GM23338 (cell line): ENCODE results near the gene MAG. TPM values are rescaled to one million over a fixed set of nuclear protein-coding genes. Genes with fewer than 3 reads are reported as not detected.

Source experiments
- ATAC-seq: fragments of 200-7000 bp; cut with Tn5 transposase; 3 replicates; pipeline ENCODE4 v1.9.1; 2020
- DNase-seq: peaks from one replicate; pipeline ENCODE4 v3.0.0-alpha.2; 2015; ENCODE audit warnings: low spot score
- H2AFZ ChIP-seq: fragments of 200-600 bp; sonication (generic); 2 replicates; pipeline ENCODE4 v1.8.0; 2016; ENCODE audit warnings: antibody characterized with exemption, mild to moderate bottlenecking, moderate library complexity
- H3F3A ChIP-seq: fragments of 200-600 bp; sonication (generic); replicated peaks from 2 replicates; pipeline ENCODE4 v1.8.0; 2017; ENCODE audit warnings: antibody characterized with exemption, mixed run types, low read depth
- H3K27ac ChIP-seq: fragments of 200-600 bp; sonication (generic); 2 replicates; pipeline ENCODE4 v1.6.1; 2016; ENCODE audit warnings: low read depth
- H3K27me3 ChIP-seq: fragments of 200-600 bp; sonication (generic); 2 replicates; pipeline ENCODE4 v1.8.0; 2016; ENCODE audit warnings: mild to moderate bottlenecking, mixed run types, moderate library complexity; ENCODE audit not compliant: insufficient read depth
- H3K36me3 ChIP-seq: fragments of 200-600 bp; sonication (generic); 2 replicates; pipeline ENCODE4 v1.8.0; 2016; ENCODE audit warnings: mild to moderate bottlenecking; ENCODE audit not compliant: insufficient read depth
- H3K4me1 ChIP-seq: fragments of 200-600 bp; sonication (generic); 2 replicates; pipeline ENCODE4 v1.8.0; 2016; ENCODE audit warnings: mild to moderate bottlenecking, moderate library complexity; ENCODE audit not compliant: insufficient read depth
- H3K4me2 ChIP-seq: fragments of 200-600 bp; sonication (generic); 2 replicates; pipeline ENCODE4 v1.7.1; 2017; ENCODE audit warnings: mixed run types
- H3K4me3 ChIP-seq: fragments of 200-600 bp; sonication (generic); 2 replicates; pipeline ENCODE4 v1.6.1; 2016; ENCODE audit warnings: mixed run types
- H3K79me2 ChIP-seq: fragments of 200-600 bp; sonication (generic); replicated peaks from 2 replicates; pipeline ENCODE4 v1.8.0; 2017; ENCODE audit warnings: mild to moderate bottlenecking; ENCODE audit not compliant: insufficient read depth
- H3K9me2 ChIP-seq: fragments of 200-600 bp; sonication (generic); 2 replicates; pipeline ENCODE4 v1.8.0; 2017; ENCODE audit not compliant: insufficient read depth
- H4K20me1 ChIP-seq: fragments of 200-600 bp; sonication (generic); replicated peaks from 2 replicates; pipeline ENCODE4 v1.8.0; 2017; ENCODE audit warnings: mild to moderate bottlenecking; ENCODE audit not compliant: insufficient read depth
- H3K27ac Mint-ChIP-seq: 2 replicates; pipeline ENCODE4 v1.8.0; 2020; ENCODE audit warnings: inconsistent platforms, mild to moderate bottlenecking, moderate library complexity, mixed read lengths
- H3K27me3 Mint-ChIP-seq: 3 replicates; pipeline ENCODE4 v1.8.0; 2022; ENCODE audit warnings: low read depth, mild to moderate bottlenecking, moderate library complexity, mixed read lengths, inconsistent platforms; ENCODE audit not compliant: insufficient read depth, poor library complexity
- H3K36me3 Mint-ChIP-seq: 3 replicates; pipeline ENCODE4 v1.8.0; 2021; ENCODE audit warnings: low read depth, mild to moderate bottlenecking, inconsistent platforms, moderate library complexity, mixed read lengths
- H3K4me1 Mint-ChIP-seq: 3 replicates; pipeline ENCODE4 v1.8.0; 2020; ENCODE audit warnings: mild to moderate bottlenecking, inconsistent platforms, mixed read lengths
- H3K4me3 Mint-ChIP-seq: 3 replicates; pipeline ENCODE4 v1.8.0; 2021; ENCODE audit warnings: moderate library complexity, mild to moderate bottlenecking, inconsistent platforms, mixed read lengths
- H3K9me3 Mint-ChIP-seq: 3 replicates; pipeline ENCODE4 v1.8.0; 2020; ENCODE audit warnings: moderate library complexity, mild to moderate bottlenecking, inconsistent platforms, mixed read lengths
- CREB1 ChIP-seq: fragments of 250-450 bp; sonication (Bioruptor Pico); IDR thresholded peaks from 2 replicates; pipeline ENCODE4 v1.5.0; 2020; ENCODE audit warnings: low read depth, mild to moderate bottlenecking, moderate library complexity
- EZH2 ChIP-seq: fragments of 200-600 bp; sonication (generic); IDR thresholded peaks from one replicate; pipeline ENCODE4 v1.8.0; 2017; ENCODE audit warnings: antibody characterized with exemption, mild to moderate bottlenecking, low read depth; ENCODE audit not compliant: unreplicated experiment
- EZH2phosphoT487 ChIP-seq: fragments of 200-600 bp; sonication (generic); IDR thresholded peaks from one replicate; pipeline ENCODE4 v1.8.1; 2018; ENCODE audit warnings: antibody characterized with exemption; ENCODE audit not compliant: unreplicated experiment
- JUNB ChIP-seq: IDR thresholded peaks from one replicate; pipeline ENCODE4 v1.6.1; 2016; ENCODE audit warnings: antibody characterized with exemption; ENCODE audit not compliant: unreplicated experiment
- NANOG ChIP-seq: IDR thresholded peaks from 2 replicates; pipeline ENCODE4 v1.6.1; 2016; ENCODE audit warnings: antibody characterized with exemption, borderline replicate concordance
- POLR2AphosphoS5 ChIP-seq: IDR thresholded peaks from 2 replicates; pipeline ENCODE4 v1.6.1; 2016; ENCODE audit warnings: antibody characterized with exemption, low read depth
- STAT1 ChIP-seq: IDR thresholded peaks from one replicate; pipeline ENCODE4 v1.6.1; 2016; ENCODE audit warnings: antibody characterized with exemption; ENCODE audit not compliant: unreplicated experiment
- ZNF114 ChIP-seq: fragments of 250-450 bp; sonication (Bioruptor Pico); IDR thresholded peaks from 2 replicates; pipeline ENCODE4 v1.5.0; 2020; ENCODE audit warnings: mild to moderate bottlenecking, moderate library complexity
- ZNF331 ChIP-seq: fragments of 250-450 bp; sonication (Bioruptor Pico); IDR thresholded peaks from 2 replicates; pipeline ENCODE4 v1.5.0; 2020; ENCODE audit warnings: low read depth, mild to moderate bottlenecking, moderate library complexity
- polyA plus RNA-seq: library from polyadenylated mRNA; unstranded; fragments of >200 nt; fragmentation: Nextera tagmentation; extraction: Ambion mirVana; gene quantifications from 2 replicates; pipeline ENCODE4 v1.2.1, GENCODE V29; 2016
- total RNA-seq: library from RNA; depleted of rRNA; stranded (reverse); fragments of >200 nt; shearing (Covaris generic); gene quantifications from 2 replicates; pipeline ENCODE4 v1.2.3, GENCODE V29; 2014
- TF ChIP-seq, protein P1 (sequence below): fragments of 250-450 bp; sonication (Bioruptor Pico); IDR thresholded peaks from 2 replicates; pipeline ENCODE4 v1.5.0; 2020; ENCODE audit warnings: mild to moderate bottlenecking, moderate library complexity
- TF ChIP-seq, protein P2 (sequence below), 2 experiments: fragments of 200-600 bp in 1 of 2; sonication (generic) in 1 of 2; conservative IDR thresholded peaks; 2 replicates each; pipeline versions ENCODE4 v1.5.1 to v1.6.1; 2016 to 2017; ENCODE audit warnings: antibody characterized with exemption in 2 of 2, low read depth in 2 of 2, mild to moderate bottlenecking in 2 of 2, moderate library complexity in 1 of 2
- TF ChIP-seq, protein P3 (sequence below): IDR thresholded peaks from 2 replicates; pipeline ENCODE4 v1.6.1; 2016; ENCODE audit warnings: antibody characterized with exemption
- TF ChIP-seq, protein P4 (sequence below): IDR thresholded peaks from one replicate; pipeline ENCODE4 v1.6.1; 2018; ENCODE audit warnings: antibody characterized with exemption; ENCODE audit not compliant: unreplicated experiment

MAG gene
- total and polyA plus RNA-seq, 2 experiments from 2014 or later, result 0.61 to 1.3 TPM

DNA sequence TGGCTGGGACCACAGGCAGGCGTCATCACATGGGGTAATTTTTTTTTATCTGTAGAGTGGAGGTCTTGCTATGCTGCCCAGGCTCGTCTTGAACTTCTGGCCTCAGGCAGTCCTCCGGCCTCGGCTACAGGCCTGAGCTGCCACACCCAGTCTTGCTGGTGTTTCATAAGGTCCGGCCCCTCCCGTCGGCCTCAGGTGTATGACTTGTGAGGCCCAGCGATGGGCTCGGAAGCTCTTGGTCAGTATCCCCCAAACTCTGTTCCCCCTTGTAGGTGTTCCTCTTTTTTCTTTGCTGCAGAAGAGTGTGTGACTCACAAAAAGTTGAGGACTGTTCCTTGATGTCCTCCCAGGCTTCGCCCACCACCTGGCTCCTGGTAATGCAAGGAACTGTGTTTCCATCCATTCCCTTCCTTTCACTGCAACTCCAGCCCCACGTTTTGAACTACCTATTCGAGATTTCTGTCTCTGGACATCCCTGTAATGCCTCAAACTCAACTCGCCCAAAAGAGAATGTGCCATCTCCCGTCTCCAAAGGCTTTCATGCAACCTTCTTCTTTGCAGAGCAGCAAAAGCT is 18.2 kb upstream of the MAG start:
- H3K79me2 ChIP-seq, result no peaks in the 10 kb centered on the region
- H3K27me3 ChIP-seq, result no peaks in the 10 kb centered on the region
- H3K9me2 ChIP-seq, result no peaks in the 10 kb centered on the region
- H2AFZ ChIP-seq, result no peak overlapping the region
- peaks cover 63% of the 10 kb centered on the region for H3K36me3 Mint-ChIP-seq
- H3K27me3 Mint-ChIP-seq, result peaks cover 17% of the 10 kb centered on the region
- peaks cover 5% of the 10 kb centered on the region; the same call in 1 of the 2 replicates for H4K20me1 ChIP-seq
- H3K4me3 Mint-ChIP-seq, result no peak overlapping the region
- H3K27ac Mint-ChIP-seq, result no peak overlapping the region
- no peaks in the 10 kb centered on the region; the same call in 2 of the 3 replicates for H3K9me3 Mint-ChIP-seq
- H3K27ac ChIP-seq, result no peak overlapping the region
- H3K36me3 ChIP-seq, result peaks cover 7% of the 10 kb centered on the region
- H3K4me2 ChIP-seq, result no peak overlapping the region
- no peaks in the 10 kb centered on the region; the same call in 1 of the 3 replicates for H3K4me1 Mint-ChIP-seq
- H3F3A ChIP-seq, result 0 out of 2 replicates have a peak, but pooled peaks cover 2% of the 10 kb centered on the region
- no peak overlapping the region for H3K4me3 ChIP-seq
- DNase-seq (no peak), ATAC-seq (no peak)
- TF ChIP-seq JUNB (no peak), POLR2AphosphoS5 (no peak), ZNF114 (CRISPR knock-in tag) (no peak), NANOG (no peak), ZNF331 (no peak), CREB1 (CRISPR knock-in tag) (no peak), STAT1 (no peak), EZH2phosphoT487 (no peak), EZH2 (no peak)
- TF ChIP-seq, protein P1, sequence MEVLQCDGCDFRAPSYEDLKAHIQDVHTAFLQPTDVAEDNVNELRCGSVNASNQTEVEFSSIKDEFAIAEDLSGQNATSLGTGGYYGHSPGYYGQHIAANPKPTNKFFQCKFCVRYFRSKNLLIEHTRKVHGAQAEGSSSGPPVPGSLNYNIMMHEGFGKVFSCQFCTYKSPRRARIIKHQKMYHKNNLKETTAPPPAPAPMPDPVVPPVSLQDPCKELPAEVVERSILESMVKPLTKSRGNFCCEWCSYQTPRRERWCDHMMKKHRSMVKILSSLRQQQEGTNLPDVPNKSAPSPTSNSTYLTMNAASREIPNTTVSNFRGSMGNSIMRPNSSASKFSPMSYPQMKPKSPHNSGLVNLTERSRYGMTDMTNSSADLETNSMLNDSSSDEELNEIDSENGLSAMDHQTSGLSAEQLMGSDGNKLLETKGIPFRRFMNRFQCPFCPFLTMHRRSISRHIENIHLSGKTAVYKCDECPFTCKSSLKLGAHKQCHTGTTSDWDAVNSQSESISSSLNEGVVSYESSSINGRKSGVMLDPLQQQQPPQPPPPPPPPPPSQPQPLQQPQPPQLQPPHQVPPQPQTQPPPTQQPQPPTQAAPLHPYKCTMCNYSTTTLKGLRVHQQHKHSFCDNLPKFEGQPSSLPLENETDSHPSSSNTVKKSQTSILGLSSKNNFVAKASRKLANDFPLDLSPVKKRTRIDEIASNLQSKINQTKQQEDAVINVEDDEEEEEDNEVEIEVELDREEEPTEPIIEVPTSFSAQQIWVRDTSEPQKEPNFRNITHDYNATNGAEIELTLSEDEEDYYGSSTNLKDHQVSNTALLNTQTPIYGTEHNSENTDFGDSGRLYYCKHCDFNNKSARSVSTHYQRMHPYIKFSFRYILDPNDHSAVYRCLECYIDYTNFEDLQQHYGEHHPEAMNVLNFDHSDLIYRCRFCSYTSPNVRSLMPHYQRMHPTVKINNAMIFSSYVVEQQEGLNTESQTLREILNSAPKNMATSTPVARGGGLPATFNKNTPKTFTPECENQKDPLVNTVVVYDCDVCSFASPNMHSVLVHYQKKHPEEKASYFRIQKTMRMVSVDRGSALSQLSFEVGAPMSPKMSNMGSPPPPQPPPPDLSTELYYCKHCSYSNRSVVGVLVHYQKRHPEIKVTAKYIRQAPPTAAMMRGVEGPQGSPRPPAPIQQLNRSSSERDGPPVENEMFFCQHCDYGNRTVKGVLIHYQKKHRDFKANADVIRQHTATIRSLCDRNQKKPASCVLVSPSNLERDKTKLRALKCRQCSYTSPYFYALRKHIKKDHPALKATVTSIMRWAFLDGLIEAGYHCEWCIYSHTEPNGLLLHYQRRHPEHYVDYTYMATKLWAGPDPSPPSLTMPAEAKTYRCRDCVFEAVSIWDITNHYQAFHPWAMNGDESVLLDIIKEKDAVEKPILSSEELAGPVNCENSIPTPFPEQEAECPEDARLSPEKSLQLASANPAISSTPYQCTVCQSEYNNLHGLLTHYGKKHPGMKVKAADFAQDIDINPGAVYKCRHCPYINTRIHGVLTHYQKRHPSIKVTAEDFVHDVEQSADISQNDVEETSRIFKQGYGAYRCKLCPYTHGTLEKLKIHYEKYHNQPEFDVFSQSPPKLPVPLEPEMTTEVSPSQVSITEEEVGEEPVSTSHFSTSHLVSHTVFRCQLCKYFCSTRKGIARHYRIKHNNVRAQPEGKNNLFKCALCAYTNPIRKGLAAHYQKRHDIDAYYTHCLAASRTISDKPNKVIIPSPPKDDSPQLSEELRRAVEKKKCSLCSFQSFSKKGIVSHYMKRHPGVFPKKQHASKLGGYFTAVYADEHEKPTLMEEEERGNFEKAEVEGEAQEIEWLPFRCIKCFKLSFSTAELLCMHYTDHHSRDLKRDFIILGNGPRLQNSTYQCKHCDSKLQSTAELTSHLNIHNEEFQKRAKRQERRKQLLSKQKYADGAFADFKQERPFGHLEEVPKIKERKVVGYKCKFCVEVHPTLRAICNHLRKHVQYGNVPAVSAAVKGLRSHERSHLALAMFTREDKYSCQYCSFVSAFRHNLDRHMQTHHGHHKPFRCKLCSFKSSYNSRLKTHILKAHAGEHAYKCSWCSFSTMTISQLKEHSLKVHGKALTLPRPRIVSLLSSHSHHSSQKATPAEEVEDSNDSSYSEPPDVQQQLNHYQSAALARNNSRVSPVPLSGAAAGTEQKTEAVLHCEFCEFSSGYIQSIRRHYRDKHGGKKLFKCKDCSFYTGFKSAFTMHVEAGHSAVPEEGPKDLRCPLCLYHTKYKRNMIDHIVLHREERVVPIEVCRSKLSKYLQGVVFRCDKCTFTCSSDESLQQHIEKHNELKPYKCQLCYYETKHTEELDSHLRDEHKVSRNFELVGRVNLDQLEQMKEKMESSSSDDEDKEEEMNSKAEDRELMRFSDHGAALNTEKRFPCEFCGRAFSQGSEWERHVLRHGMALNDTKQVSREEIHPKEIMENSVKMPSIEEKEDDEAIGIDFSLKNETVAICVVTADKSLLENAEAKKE (CRISPR knock-in tag), result no peak
- TF ChIP-seq, protein P2, sequence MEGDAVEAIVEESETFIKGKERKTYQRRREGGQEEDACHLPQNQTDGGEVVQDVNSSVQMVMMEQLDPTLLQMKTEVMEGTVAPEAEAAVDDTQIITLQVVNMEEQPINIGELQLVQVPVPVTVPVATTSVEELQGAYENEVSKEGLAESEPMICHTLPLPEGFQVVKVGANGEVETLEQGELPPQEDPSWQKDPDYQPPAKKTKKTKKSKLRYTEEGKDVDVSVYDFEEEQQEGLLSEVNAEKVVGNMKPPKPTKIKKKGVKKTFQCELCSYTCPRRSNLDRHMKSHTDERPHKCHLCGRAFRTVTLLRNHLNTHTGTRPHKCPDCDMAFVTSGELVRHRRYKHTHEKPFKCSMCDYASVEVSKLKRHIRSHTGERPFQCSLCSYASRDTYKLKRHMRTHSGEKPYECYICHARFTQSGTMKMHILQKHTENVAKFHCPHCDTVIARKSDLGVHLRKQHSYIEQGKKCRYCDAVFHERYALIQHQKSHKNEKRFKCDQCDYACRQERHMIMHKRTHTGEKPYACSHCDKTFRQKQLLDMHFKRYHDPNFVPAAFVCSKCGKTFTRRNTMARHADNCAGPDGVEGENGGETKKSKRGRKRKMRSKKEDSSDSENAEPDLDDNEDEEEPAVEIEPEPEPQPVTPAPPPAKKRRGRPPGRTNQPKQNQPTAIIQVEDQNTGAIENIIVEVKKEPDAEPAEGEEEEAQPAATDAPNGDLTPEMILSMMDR (conservative IDR thresholded peaks at IDR 0.05; ENCODE audit: low read depth in 2 of 2), result no peak
- TF ChIP-seq, protein P3, sequence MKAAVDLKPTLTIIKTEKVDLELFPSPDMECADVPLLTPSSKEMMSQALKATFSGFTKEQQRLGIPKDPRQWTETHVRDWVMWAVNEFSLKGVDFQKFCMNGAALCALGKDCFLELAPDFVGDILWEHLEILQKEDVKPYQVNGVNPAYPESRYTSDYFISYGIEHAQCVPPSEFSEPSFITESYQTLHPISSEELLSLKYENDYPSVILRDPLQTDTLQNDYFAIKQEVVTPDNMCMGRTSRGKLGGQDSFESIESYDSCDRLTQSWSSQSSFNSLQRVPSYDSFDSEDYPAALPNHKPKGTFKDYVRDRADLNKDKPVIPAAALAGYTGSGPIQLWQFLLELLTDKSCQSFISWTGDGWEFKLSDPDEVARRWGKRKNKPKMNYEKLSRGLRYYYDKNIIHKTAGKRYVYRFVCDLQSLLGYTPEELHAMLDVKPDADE, result no peak
- TF ChIP-seq, protein P4, sequence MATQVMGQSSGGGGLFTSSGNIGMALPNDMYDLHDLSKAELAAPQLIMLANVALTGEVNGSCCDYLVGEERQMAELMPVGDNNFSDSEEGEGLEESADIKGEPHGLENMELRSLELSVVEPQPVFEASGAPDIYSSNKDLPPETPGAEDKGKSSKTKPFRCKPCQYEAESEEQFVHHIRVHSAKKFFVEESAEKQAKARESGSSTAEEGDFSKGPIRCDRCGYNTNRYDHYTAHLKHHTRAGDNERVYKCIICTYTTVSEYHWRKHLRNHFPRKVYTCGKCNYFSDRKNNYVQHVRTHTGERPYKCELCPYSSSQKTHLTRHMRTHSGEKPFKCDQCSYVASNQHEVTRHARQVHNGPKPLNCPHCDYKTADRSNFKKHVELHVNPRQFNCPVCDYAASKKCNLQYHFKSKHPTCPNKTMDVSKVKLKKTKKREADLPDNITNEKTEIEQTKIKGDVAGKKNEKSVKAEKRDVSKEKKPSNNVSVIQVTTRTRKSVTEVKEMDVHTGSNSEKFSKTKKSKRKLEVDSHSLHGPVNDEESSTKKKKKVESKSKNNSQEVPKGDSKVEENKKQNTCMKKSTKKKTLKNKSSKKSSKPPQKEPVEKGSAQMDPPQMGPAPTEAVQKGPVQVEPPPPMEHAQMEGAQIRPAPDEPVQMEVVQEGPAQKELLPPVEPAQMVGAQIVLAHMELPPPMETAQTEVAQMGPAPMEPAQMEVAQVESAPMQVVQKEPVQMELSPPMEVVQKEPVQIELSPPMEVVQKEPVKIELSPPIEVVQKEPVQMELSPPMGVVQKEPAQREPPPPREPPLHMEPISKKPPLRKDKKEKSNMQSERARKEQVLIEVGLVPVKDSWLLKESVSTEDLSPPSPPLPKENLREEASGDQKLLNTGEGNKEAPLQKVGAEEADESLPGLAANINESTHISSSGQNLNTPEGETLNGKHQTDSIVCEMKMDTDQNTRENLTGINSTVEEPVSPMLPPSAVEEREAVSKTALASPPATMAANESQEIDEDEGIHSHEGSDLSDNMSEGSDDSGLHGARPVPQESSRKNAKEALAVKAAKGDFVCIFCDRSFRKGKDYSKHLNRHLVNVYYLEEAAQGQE, result no peak
- peaks cover 7% of the 10 kb centered on the region; the same call in 1 of the 2 replicates for H3K4me1 ChIP-seq
